Progenitor cell of endocrine pancreas (in vitro differentiated cells): ENCODE data around the gene PAX8. TPM values are rescaled to one million over a fixed set of nuclear protein-coding genes. Genes with fewer than 3 reads are reported as not detected.

Experiments
- DNase-seq: peaks from one replicate; pipeline ENCODE4 v3.0.0; 2021; ENCODE audit warnings: low spot score; ENCODE audit not compliant: unreplicated experiment
- H3K27ac Mint-ChIP-seq: 2 replicates; pipeline ENCODE4 v1.8.0; 2021; ENCODE audit warnings: mild to moderate bottlenecking, moderate library complexity, mixed read lengths
- H3K27me3 Mint-ChIP-seq: 2 replicates; pipeline ENCODE4 v1.8.0; 2021; ENCODE audit warnings: mixed read lengths
- H3K36me3 Mint-ChIP-seq: 2 replicates; pipeline ENCODE4 v1.8.0; 2022; ENCODE audit warnings: mixed read lengths; ENCODE audit not compliant: insufficient read depth
- H3K4me1 Mint-ChIP-seq: 2 replicates; pipeline ENCODE4 v1.8.0; 2021; ENCODE audit warnings: low read depth, mixed read lengths
- H3K4me3 Mint-ChIP-seq: 2 replicates; pipeline ENCODE4 v1.8.0; 2021; ENCODE audit warnings: low read depth, mild to moderate bottlenecking, moderate library complexity, mixed read lengths
- H3K9me3 Mint-ChIP-seq: 2 replicates; pipeline ENCODE4 v1.8.0; 2021; ENCODE audit warnings: low read depth, mixed read lengths
- total RNA-seq: library from RNA; stranded (reverse); gene quantifications from 2 replicates; pipeline ENCODE4 v1.2.1, GENCODE V29; 2021
- TF ChIP-seq, protein P1 (sequence below): fragments of 200-600 bp; sonication (generic); IDR thresholded peaks from one replicate; pipeline ENCODE4 v1.5.0; 2021; ENCODE audit warnings: antibody characterized with exemption, mild to moderate bottlenecking; ENCODE audit not compliant: unreplicated experiment

Gene PAX8
- total RNA-seq, 1 donor from 2014 or later = 3.9 TPM

DNA sequence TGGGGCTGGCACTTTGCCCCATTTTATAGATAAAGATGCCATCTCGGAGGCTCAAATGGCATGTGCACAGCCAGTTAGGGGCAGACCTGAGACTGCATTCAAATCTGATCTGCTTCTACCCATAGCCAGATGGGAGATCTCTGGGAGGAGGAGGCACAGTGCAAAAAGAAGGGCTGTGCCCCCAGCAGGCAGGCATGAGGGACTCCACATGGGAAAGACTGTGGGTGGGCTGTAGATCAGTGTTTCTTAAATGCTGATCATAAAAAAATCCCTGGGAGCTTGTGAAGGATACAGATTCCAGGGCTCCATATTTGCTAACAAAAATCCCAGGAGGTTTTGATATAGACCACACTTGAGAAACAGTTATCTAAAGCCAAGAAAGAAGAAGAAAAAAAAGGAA, 15.2 kb downstream of the PAX8 start:
- TF ChIP-seq, protein P1, sequence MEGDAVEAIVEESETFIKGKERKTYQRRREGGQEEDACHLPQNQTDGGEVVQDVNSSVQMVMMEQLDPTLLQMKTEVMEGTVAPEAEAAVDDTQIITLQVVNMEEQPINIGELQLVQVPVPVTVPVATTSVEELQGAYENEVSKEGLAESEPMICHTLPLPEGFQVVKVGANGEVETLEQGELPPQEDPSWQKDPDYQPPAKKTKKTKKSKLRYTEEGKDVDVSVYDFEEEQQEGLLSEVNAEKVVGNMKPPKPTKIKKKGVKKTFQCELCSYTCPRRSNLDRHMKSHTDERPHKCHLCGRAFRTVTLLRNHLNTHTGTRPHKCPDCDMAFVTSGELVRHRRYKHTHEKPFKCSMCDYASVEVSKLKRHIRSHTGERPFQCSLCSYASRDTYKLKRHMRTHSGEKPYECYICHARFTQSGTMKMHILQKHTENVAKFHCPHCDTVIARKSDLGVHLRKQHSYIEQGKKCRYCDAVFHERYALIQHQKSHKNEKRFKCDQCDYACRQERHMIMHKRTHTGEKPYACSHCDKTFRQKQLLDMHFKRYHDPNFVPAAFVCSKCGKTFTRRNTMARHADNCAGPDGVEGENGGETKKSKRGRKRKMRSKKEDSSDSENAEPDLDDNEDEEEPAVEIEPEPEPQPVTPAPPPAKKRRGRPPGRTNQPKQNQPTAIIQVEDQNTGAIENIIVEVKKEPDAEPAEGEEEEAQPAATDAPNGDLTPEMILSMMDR = no peak
- Mint-ChIP-seq H3K9me3 (no peaks in the 10 kb centered on the region), H3K27ac (no peak overlapping the region), H3K36me3 (no peaks in the 10 kb centered on the region), H3K27me3 (peaks cover 81% of the 10 kb centered on the region), H3K4me1 (no peaks in the 10 kb centered on the region), H3K4me3 (no peak overlapping the region)
- DNase-seq = no peak

- Mint-ChIP-seq H3K27ac (no peak overlapping the region), H3K36me3 (no peaks in the 10 kb centered on the region), H3K27me3 (peaks cover 78% of the 10 kb centered on the region), H3K9me3 (no peaks in the 10 kb centered on the region), H3K4me3 (no peak overlapping the region), H3K4me1 (no peaks in the 10 kb centered on the region)
- no peak for DNase-seq
- TF ChIP-seq, protein P1 = no peak
These were observed 17.7 kb downstream of the PAX8 start for GRCh38 chr2:113260991-113261390.

- no peak overlapping the region for H3K4me3 Mint-ChIP-seq
- no peaks in the 10 kb centered on the region for H3K9me3 Mint-ChIP-seq
- TF ChIP-seq, protein P1 = no peak
- H3K27ac Mint-ChIP-seq = no peak overlapping the region
- peaks cover 77% of the 10 kb centered on the region for H3K27me3 Mint-ChIP-seq
- no peak for DNase-seq
- H3K4me1 Mint-ChIP-seq = no peaks in the 10 kb centered on the region
- no peaks in the 10 kb centered on the region for H3K36me3 Mint-ChIP-seq
These were observed 20.1 kb downstream of the PAX8 start for GRCh38 chr2:113258471-113259147.

DNA sequence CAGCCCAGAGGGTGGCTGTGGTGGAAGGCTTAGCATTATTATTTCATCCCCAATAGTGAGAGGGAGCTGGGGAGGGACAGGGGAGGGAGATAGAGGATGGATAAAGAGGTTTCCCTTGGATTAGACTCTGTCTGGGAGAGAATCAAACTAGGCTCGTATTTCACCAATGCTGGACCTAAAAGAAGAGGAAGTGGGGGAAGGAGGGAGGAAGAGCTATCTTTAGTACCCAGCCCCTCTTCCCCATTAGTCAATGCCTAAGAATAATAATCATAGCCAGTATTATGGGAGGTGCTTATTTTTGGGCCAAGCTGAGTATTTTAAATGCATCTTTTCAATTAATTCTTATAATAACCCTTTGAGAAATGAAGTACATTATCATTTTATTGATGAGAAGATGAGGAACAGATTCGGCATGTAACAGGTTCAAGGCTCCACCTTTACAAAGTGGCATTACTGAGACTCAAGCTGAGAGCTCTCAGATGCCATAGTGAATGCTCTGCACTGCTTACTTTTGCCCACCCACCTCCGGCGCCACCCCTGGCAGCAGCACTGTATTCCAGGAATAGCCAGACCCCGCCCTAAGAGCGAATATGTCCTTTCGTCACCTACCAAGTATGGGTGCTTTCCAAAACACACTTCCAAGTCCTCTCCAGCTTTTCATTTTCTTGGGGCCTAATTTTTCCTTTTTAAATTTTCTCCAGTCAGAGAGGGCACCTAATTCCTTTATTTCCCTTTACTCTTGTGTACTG, 21.0 kb downstream of the PAX8 start:
- TF ChIP-seq, protein P1 = no peak
- Mint-ChIP-seq H3K27ac (no peak overlapping the region), H3K4me1 (no peaks in the 10 kb centered on the region), H3K9me3 (no peaks in the 10 kb centered on the region), H3K36me3 (no peaks in the 10 kb centered on the region), H3K4me3 (no peak overlapping the region), H3K27me3 (peaks cover 77% of the 10 kb centered on the region)
- no peak for DNase-seq

- Mint-ChIP-seq H3K36me3 (no peaks in the 10 kb centered on the region), H3K4me1 (no peaks in the 10 kb centered on the region), H3K4me3 (no peak overlapping the region), H3K27me3 (peaks cover 66% of the 10 kb centered on the region), H3K9me3 (no peaks in the 10 kb centered on the region), H3K27ac (no peak overlapping the region)
- no peak for DNase-seq
- TF ChIP-seq, protein P1 = no peak
These were observed 23.3 kb downstream of the PAX8 start for GRCh38 chr2:113255140-113256070.
